ENCODE results near the gene DYNLT5.

Gene DYNLT5

GRCh38 chr1:66809245-66809644 is 57.0 kb downstream of the DYNLT5 start:
- H3K4me3 Mint-ChIP-seq = no peak overlapping the region
- H3K36me3 Mint-ChIP-seq (ENCODE audit: low read depth) = no peaks in the 10 kb centered on the region
- no peaks in the 10 kb centered on the region for H3K27me3 Mint-ChIP-seq (ENCODE audit: low read depth)
- H3K27ac Mint-ChIP-seq = no peak overlapping the region
- peaks cover 3% of the 10 kb centered on the region for H3K9me3 Mint-ChIP-seq
- no peak for TF ChIP-seq CTCF (IDR thresholded peaks at IDR 0.05; ENCODE audit: unreplicated experiment in 3 of 3)
- no peaks in the 10 kb centered on the region for H3K4me1 Mint-ChIP-seq

- H3K27ac Mint-ChIP-seq = peak overlapping the region in 1 of 3 experiments; percentile 62
- no peaks in the 10 kb centered on the region for H3K4me1 Mint-ChIP-seq
- no peaks in the 10 kb centered on the region for H3K27me3 Mint-ChIP-seq (ENCODE audit: low read depth)
- peaks cover 3% of the 10 kb centered on the region for H3K9me3 Mint-ChIP-seq
- no peak for TF ChIP-seq CTCF (IDR thresholded peaks at IDR 0.05; ENCODE audit: unreplicated experiment in 3 of 3)
- H3K36me3 Mint-ChIP-seq (ENCODE audit: low read depth) = no peaks in the 10 kb centered on the region
- H3K4me3 Mint-ChIP-seq = no peak overlapping the region
These were observed 57.6 kb downstream of the DYNLT5 start for GRCh38 chr1:66809736-66810326.

- Mint-ChIP-seq H3K27me3 (ENCODE audit: low read depth) (no peaks in the 10 kb centered on the region), H3K9me3 (peaks cover 3% of the 10 kb centered on the region), H3K36me3 (ENCODE audit: low read depth) (peaks cover 27% of the 10 kb centered on the region), H3K4me1 (no peaks in the 10 kb centered on the region), H3K27ac (no peak overlapping the region), H3K4me3 (no peak overlapping the region)
- no peak for TF ChIP-seq CTCF (IDR thresholded peaks at IDR 0.05; ENCODE audit: unreplicated experiment in 3 of 3)
These were observed 72.5 kb downstream of the DYNLT5 start for GRCh38 chr1:66824771-66825170.
